H1 (cell line): Measurements from ENCODE around the gene ITPKB. TPM values are rescaled to one million over a fixed set of nuclear protein-coding genes. Genes with fewer than 3 reads are reported as not detected.

Experiments used
- SAP30 ChIP-seq: fragments of 300-600 bp; sonication (generic); IDR thresholded peaks from 2 replicates; pipeline ENCODE4 v1.7.1; 2012; ENCODE audit warnings: low read length, moderate library complexity, mild to moderate bottlenecking, inconsistent platforms; ENCODE audit not compliant: insufficient read depth, insufficient replicate concordance
- polyA plus RNA-seq, 7 experiments: library from polyadenylated mRNA; depleted of rRNA in 3 of 7; stranded (reverse) in 5 of 7; unstranded in 2 of 7; fragments of >200 nt in 5 of 7; fragments of 200-250 nt in 2 of 7; gene quantifications; 1 replicate in 5 of 7; 2 replicates in 1 of 7; 4 replicates in 1 of 7; pipeline versions ENCODE4 v1.2.1 to v1.2.3, GENCODE V29; 2011 to 2013; ENCODE audit warnings: missing spikeins in 2 of 7, mixed read lengths in 2 of 7
- total RNA-seq: library from RNA; stranded (reverse); fragmentation: NEBNext Ultra II Directional; extraction: Animal tissue kit (Norgen Biotek cat#: 25700); gene quantifications from 2 replicates; pipeline ENCODE4 v1.2.1, GENCODE V29; 2021

The ITPKB gene
- total and polyA plus RNA-seq, 2 of the 8 experiments (the other 6 are each of a cell fraction or from before 2014, with no cell fraction given), result 1.7 to 4.8 TPM

DNA sequence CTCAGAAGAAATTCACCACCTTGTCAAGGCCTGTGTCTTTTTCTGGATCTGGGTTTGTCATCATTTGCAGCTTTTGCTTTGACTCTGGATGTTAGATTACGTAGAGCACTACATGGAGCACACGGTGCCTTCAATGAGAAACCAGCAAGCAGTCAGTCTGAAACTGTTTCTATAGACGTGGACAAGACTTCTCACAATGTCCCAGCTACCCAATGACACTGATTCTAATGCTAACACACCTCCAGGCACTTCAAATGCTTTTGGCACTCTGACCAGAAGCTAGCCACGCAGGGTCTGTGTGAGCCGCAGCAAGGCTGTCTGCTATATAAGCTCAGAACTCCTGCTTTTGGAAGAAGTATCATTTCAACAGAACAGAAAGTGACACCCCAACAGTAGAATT lies 38.2 kb downstream of the ITPKB start (continued):
- no peak for TF ChIP-seq SAP30
